PFSK-1 (cell line): Measurements from ENCODE around the gene ONECUT2.

Experiments used
- FOXP2 ChIP-seq: optimal IDR thresholded peaks from 2 replicates; pipeline ENCODE3; 2011; ENCODE audit warnings: borderline replicate concordance, control low read depth, inconsistent platforms; ENCODE audit not compliant: insufficient read depth; ENCODE audit errors: extremely low read length, extremely low read depth
- POLR2AphosphoS5 ChIP-seq: IDR thresholded peaks from 2 replicates; pipeline ENCODE4 v1.6.1; 2012; ENCODE audit warnings: low read depth, mild to moderate bottlenecking, control low read depth, low read length, moderate library complexity
- SIN3A ChIP-seq: IDR thresholded peaks from 2 replicates; pipeline ENCODE4 v1.6.1; 2012; ENCODE audit warnings: mild to moderate bottlenecking, low read length, moderate library complexity, borderline replicate concordance; ENCODE audit not compliant: insufficient read depth
- TAF1 ChIP-seq: IDR thresholded peaks from 2 replicates; pipeline ENCODE4 v1.6.1; 2012; ENCODE audit warnings: low read length, control low read depth, borderline replicate concordance; ENCODE audit not compliant: insufficient read depth
- TF ChIP-seq, protein P1 (sequence below), 2 experiments: IDR thresholded peaks; 2 replicates each; pipeline versions ENCODE4 v1.6.1 to v1.8.0; 2011 to 2012; ENCODE audit warnings: low read depth in 2 of 2, low read length in 2 of 2, control low read depth in 1 of 2, inconsistent platforms in 1 of 2, mild to moderate bottlenecking in 1 of 2, moderate library complexity in 1 of 2; ENCODE audit not compliant: insufficient read depth in 1 of 2

The ONECUT2 gene

DNA sequence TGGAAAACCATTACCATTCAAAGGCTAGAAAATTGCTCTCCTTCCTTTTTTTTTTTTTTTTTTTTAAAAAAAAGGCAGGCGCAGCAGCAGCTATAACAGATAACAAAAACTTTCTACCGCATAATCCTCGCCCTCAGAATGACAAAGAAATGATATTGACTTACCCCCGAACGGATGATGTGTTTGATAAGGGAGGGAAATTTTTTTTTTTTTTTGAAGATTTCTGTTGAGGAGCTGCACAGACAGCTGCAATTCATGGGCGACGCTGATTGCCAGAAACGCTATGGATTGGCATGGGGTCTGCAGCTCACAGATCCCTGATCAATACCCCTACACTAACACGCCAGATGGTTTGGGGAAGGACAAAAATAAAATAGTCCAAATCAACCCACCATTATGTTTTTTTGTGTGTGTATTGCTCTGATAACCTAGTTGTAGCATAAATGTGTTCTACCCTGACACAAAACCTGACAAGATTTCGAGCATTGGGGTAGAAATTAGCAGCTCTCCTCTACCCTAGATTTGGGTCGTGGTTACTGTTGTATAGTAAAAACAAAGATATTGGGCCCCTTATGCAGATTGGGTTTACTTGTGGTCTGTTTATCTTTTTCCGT, 3.6 kb upstream of the ONECUT2 start:
- TF ChIP-seq FOXP2 = no peak
- TF ChIP-seq, protein P1, sequence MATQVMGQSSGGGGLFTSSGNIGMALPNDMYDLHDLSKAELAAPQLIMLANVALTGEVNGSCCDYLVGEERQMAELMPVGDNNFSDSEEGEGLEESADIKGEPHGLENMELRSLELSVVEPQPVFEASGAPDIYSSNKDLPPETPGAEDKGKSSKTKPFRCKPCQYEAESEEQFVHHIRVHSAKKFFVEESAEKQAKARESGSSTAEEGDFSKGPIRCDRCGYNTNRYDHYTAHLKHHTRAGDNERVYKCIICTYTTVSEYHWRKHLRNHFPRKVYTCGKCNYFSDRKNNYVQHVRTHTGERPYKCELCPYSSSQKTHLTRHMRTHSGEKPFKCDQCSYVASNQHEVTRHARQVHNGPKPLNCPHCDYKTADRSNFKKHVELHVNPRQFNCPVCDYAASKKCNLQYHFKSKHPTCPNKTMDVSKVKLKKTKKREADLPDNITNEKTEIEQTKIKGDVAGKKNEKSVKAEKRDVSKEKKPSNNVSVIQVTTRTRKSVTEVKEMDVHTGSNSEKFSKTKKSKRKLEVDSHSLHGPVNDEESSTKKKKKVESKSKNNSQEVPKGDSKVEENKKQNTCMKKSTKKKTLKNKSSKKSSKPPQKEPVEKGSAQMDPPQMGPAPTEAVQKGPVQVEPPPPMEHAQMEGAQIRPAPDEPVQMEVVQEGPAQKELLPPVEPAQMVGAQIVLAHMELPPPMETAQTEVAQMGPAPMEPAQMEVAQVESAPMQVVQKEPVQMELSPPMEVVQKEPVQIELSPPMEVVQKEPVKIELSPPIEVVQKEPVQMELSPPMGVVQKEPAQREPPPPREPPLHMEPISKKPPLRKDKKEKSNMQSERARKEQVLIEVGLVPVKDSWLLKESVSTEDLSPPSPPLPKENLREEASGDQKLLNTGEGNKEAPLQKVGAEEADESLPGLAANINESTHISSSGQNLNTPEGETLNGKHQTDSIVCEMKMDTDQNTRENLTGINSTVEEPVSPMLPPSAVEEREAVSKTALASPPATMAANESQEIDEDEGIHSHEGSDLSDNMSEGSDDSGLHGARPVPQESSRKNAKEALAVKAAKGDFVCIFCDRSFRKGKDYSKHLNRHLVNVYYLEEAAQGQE (IDR thresholded peaks at IDR 0.05; ENCODE audit: insufficient read depth in 1 of 2, low read depth in 2 of 2, low read length in 2 of 2) = no peak
- no peak for TF ChIP-seq POLR2AphosphoS5
- no peak for TF ChIP-seq SIN3A
- no peak for TF ChIP-seq TAF1

DNA sequence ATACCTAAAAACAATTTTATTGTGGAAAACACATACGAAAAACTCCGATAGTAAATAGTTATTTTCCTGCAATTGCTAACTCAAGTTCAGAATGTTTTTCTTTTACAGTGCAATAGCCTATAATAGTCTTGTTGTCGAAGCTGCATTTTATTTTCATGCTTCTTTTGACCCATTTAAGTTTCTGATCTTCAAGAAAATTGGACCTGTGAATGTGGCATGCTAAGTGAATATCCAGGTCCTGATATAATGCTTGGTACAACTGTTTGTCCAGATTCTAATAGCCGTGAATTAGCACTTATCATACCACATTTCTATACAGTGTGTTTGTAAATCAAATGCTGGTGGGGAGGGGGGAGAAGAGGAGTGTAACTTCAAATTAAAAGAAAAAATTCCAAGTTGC, 3.0 kb upstream of the ONECUT2 start:
- TF ChIP-seq, protein P1 (IDR thresholded peaks at IDR 0.05; ENCODE audit: insufficient read depth in 1 of 2, low read depth in 2 of 2, low read length in 2 of 2) = no peak
- TF ChIP-seq TAF1 (no peak), FOXP2 (no peak), SIN3A (no peak)

DNA sequence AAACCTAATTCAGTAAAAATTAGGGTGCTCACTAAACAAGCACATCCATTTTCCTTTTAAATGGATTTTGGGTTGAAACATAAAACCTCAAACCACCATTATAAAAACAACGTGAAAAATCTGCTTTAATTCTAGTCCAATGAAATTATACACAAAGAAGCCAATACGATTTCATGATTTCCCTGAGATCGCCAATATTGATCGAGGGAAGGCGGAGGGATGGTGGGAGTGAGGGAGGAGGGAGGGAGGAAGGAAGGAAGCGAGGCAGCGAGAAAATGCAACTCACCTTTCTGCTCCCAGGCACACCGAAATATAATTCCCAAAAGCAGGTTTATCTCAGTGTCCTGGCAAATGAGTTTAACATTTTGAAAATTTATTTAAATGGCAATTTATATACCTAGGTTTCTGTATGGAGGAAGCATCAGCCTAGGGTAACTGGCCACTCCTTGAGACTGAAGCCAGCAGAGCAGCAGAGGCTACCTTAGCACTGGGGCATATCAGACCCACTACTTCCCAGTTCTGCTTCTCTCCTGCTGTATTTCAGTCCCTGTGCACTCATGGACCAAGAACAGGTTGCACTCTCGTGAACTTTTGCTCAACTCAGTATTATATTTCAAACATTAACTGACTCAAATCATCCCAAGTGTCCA, 2.3 kb upstream of the ONECUT2 start:
- TF ChIP-seq, protein P1 (IDR thresholded peaks at IDR 0.05; ENCODE audit: insufficient read depth in 1 of 2, low read depth in 2 of 2, low read length in 2 of 2) = no peak
- TF ChIP-seq FOXP2 = no peak
- no peak for TF ChIP-seq SIN3A
- no peak for TF ChIP-seq TAF1
- TF ChIP-seq POLR2AphosphoS5 = no peak

DNA sequence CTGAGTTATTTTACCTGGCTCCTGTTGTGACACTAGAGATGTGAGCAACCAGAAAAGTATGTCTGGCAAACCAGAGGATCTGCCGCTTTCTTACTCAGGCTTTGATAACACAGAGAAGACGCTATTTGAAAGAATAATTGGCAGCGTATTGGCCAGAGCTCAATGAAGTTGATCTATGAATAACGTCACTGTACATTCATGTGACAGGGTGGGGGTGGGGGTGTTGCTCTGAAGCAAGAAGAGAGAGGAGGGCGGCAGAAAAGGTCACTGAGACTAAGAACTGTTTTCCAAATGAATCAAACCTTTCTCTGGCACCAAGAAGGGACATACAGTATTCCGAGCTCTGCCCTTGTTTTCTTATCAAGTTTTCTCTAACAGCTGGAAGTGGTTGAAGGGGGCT, 1.7 kb upstream of the ONECUT2 start:
- TF ChIP-seq, protein P1 (IDR thresholded peaks at IDR 0.05; ENCODE audit: insufficient read depth in 1 of 2, low read depth in 2 of 2, low read length in 2 of 2) = no peak
- TF ChIP-seq FOXP2 (no peak), TAF1 (no peak), SIN3A (no peak), POLR2AphosphoS5 (no peak)

DNA sequence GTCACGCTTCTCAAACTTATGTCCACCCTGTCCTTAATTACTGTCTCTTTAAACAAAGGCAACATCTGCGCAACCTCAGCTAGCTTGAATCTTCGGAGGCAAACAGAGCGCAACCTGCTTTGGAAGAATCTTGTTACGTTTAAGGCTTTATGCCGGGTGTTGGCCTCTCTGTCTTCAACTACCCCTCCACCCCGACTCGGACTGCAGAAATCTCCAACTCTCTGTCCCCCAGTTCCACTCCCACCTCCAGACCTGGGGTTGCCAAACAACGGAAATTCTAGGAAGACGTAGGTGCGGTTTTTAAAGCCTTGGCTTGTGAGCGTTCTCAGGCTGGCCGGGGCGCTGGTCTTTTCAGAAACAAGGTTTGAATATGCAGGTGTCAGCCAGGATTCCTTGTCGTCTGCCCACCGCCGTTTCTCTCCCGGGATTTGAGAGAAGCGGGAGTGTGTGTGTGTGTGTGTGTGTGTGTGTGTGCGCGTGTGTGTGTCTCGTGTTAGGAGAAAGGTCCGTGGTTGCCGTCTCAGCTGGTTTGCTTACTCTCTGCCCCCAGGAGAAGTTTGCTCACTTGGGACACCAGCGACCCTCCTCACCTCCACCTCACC, 1.1 kb upstream of the ONECUT2 start:
- no peak for TF ChIP-seq FOXP2
- TF ChIP-seq, protein P1 (IDR thresholded peaks at IDR 0.05; ENCODE audit: insufficient read depth in 1 of 2, low read depth in 2 of 2, low read length in 2 of 2) = no peak
- no peak for TF ChIP-seq TAF1
